Measurements from ENCODE around the gene DYRK3.

Gene DYRK3

GRCh38 chr1:206656936-206657335 lies 21.6 kb downstream of the DYRK3 start:
- no peak for ATAC-seq (ENCODE audit: insufficient read depth, low read depth)
- H3K9me3 ChIP-seq (ENCODE audit: insufficient read depth, low read length, severe bottlenecking), result no peaks in the 10 kb centered on the region

GRCh38 chr1:206657751-206658150 lies 22.4 kb downstream of the DYRK3 start:
- DNase-seq, result no peak
- Histone ChIP-seq H3K4me1 (ENCODE audit: insufficient read depth, low read length) (peaks cover 5% of the 10 kb centered on the region), H4K20me1 (ENCODE audit: insufficient read depth, low read length) (no peaks in the 10 kb centered on the region), H3K27ac (ENCODE audit: low read length) (no peak overlapping the region), H3K27me3 (ENCODE audit: insufficient read depth, low read length, poor library complexity) (peaks cover 5% of the 10 kb centered on the region), H3K9me3 (ENCODE audit: insufficient read depth, low read length, severe bottlenecking) (no peaks in the 10 kb centered on the region), H3K4me2 (ENCODE audit: insufficient read depth, low read length) (no peak overlapping the region), H3K4me3 (ENCODE audit: low read depth in 1 of 2, low read length in 2 of 2) (no peak overlapping the region), H2AFZ (ENCODE audit: low read depth, low read length) (no peak overlapping the region), H3K79me2 (ENCODE audit: insufficient read depth, low read length) (no peaks in the 10 kb centered on the region), H3K36me3 (ENCODE audit: insufficient read depth, low read length) (no peaks in the 10 kb centered on the region), H3K9ac (ENCODE audit: low read depth, low read length) (no peak overlapping the region)
- TF ChIP-seq EZH2 (IDR thresholded peaks at IDR 0.05; ENCODE audit: borderline replicate concordance, low read depth, low read length, severe bottlenecking), result no peak
- no peak for TF ChIP-seq CTCF (IDR thresholded peaks at IDR 0.05; ENCODE audit: borderline replicate concordance, extremely low read depth, low read length, poor library complexity, severe bottlenecking)
- ATAC-seq (ENCODE audit: insufficient read depth, low read depth), result no peak

More at GRCh38 chr1:206656936-206657335, 21.6 kb downstream of the DYRK3 start:
- no peak for DNase-seq
- Histone ChIP-seq H3K9ac (ENCODE audit: low read depth, low read length) (no peak overlapping the region), H3K27me3 (ENCODE audit: insufficient read depth, low read length, poor library complexity) (no peaks in the 10 kb centered on the region), H4K20me1 (ENCODE audit: insufficient read depth, low read length) (no peaks in the 10 kb centered on the region), H3K79me2 (ENCODE audit: insufficient read depth, low read length) (no peaks in the 10 kb centered on the region), H2AFZ (ENCODE audit: low read depth, low read length) (no peak overlapping the region), H3K4me3 (ENCODE audit: low read depth in 1 of 2, low read length in 2 of 2) (no peak overlapping the region), H3K4me1 (ENCODE audit: insufficient read depth, low read length) (peaks cover 5% of the 10 kb centered on the region), H3K4me2 (ENCODE audit: insufficient read depth, low read length) (no peak overlapping the region), H3K36me3 (ENCODE audit: insufficient read depth, low read length) (no peaks in the 10 kb centered on the region), H3K27ac (ENCODE audit: low read length) (no peak overlapping the region)
- TF ChIP-seq EZH2 (IDR thresholded peaks at IDR 0.05; ENCODE audit: borderline replicate concordance, low read depth, low read length, severe bottlenecking), result no peak
- no peak for TF ChIP-seq CTCF (IDR thresholded peaks at IDR 0.05; ENCODE audit: borderline replicate concordance, extremely low read depth, low read length, poor library complexity, severe bottlenecking)

GRCh38 chr1:206658264-206658980 lies 23.1 kb downstream of the DYRK3 start:
- peak; percentile 91 for ATAC-seq (ENCODE audit: insufficient read depth, low read depth)
- Histone ChIP-seq H3K27ac (ENCODE audit: low read length) (no peak overlapping the region), H2AFZ (ENCODE audit: low read depth, low read length) (no peak overlapping the region), H3K4me1 (ENCODE audit: insufficient read depth, low read length) (peaks cover 5% of the 10 kb centered on the region), H3K36me3 (ENCODE audit: insufficient read depth, low read length) (no peaks in the 10 kb centered on the region), H3K79me2 (ENCODE audit: insufficient read depth, low read length) (no peaks in the 10 kb centered on the region), H3K27me3 (ENCODE audit: insufficient read depth, low read length, poor library complexity) (peaks cover 12% of the 10 kb centered on the region), H3K9ac (ENCODE audit: low read depth, low read length) (no peak overlapping the region), H3K4me3 (ENCODE audit: low read depth in 1 of 2, low read length in 2 of 2) (no peak overlapping the region), H4K20me1 (ENCODE audit: insufficient read depth, low read length) (no peaks in the 10 kb centered on the region), H3K4me2 (ENCODE audit: insufficient read depth, low read length) (peak overlapping the region; percentile 14), H3K9me3 (ENCODE audit: insufficient read depth, low read length, severe bottlenecking) (no peaks in the 10 kb centered on the region)
- DNase-seq, result peak; percentile 63
- no peak for TF ChIP-seq EZH2 (IDR thresholded peaks at IDR 0.05; ENCODE audit: borderline replicate concordance, low read depth, low read length, severe bottlenecking)
- peak; percentile 85 for TF ChIP-seq CTCF (IDR thresholded peaks at IDR 0.05; ENCODE audit: borderline replicate concordance, extremely low read depth, low read length, poor library complexity, severe bottlenecking)

All from DND-41 (cell line).